ENCODE results near the gene DCXR.

The DCXR gene

GRCh38 chr17:82031885-82032627 lies 5.4 kb downstream of the DCXR start:
- peaks cover 0 to 7% (median 0%) of the 10 kb centered on the region in 5 donors for H3K27me3 ChIP-seq (ENCODE audit: control insufficient read depth in 5 of 5, insufficient read depth in 4 of 5, low read length in 5 of 5)
- H3K9me3 ChIP-seq (ENCODE audit: control insufficient read depth in 5 of 5, low read length in 5 of 5), result no peaks in the 10 kb centered on the region
- peaks cover 2 to 48% (median 39%) of the 10 kb centered on the region in 5 donors for H3K4me1 ChIP-seq (ENCODE audit: control insufficient read depth in 5 of 5, insufficient read depth in 5 of 5, low read length in 5 of 5)
- peaks cover 0 to 4% (median 2%) of the 10 kb centered on the region in 5 donors for H3K36me3 ChIP-seq (ENCODE audit: control insufficient read depth in 5 of 5, insufficient read depth in 5 of 5, low read length in 5 of 5)
- peak overlapping the region in 2 of 5 donors; percentile 40 to 51 for H3K4me3 ChIP-seq (ENCODE audit: low read depth in 1 of 5, low read length in 5 of 5)
- H3K9ac ChIP-seq (ENCODE audit: low read length in 5 of 5), result peak overlapping the region in 1 of 5 donors; percentile 52
- H3K27ac ChIP-seq (ENCODE audit: low read depth, low read length), result no peak overlapping the region

DNA sequence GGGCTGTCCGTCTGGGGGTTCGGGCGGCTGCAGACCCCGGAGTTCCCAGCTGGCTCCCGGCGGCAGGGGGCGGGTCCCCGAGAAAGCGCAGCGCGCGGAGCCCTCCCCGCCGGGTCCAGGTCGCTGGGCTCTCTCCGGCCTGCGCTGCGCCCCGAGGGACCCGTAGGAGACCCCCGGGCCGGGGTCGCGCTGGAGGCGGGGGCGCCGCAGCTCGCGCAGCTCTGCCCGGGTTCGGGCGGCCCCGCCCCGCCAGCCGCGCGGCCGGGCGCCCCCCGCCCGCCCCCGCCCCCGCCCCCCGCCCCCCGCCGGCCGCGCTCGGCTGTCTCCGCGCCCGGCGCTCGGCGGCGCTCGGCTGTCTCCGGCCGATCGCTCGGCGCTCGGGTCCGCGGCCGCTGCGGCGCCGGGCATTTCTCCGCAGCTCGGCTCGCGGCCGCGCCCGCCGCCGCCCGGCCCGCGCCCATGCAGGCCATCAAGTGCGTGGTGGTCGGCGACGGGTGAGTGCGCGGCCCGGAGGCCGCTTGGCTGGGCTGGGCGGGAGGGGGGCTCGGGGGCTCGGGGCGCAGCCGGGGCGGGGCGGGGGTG lies 6.1 kb downstream of the DCXR start, which contains the start of gene RAC3:
RAC3 (plus strand) TSS at position 376 of the 582 bp plus-strand sequence; CDS start at position 460, 84 bp downstream.
- H3K9me3 ChIP-seq (ENCODE audit: control insufficient read depth in 5 of 5, low read length in 5 of 5), result no peaks in the 10 kb centered on the region
- H3K4me1 ChIP-seq (ENCODE audit: control insufficient read depth in 5 of 5, insufficient read depth in 5 of 5, low read length in 5 of 5), result peaks cover 0 to 41% (median 33%) of the 10 kb centered on the region in 5 donors
- H3K27me3 ChIP-seq (ENCODE audit: control insufficient read depth in 5 of 5, insufficient read depth in 4 of 5, low read length in 5 of 5), result peaks cover 0 to 7% (median 0%) of the 10 kb centered on the region in 5 donors
- H3K27ac ChIP-seq (ENCODE audit: low read depth, low read length), result no peak within 1 kb of the TSS
- H3K9ac ChIP-seq (ENCODE audit: low read length in 5 of 5), result peak within 1 kb of the TSS in 2 of 5 donors; percentile 46 to 56
- peaks cover 0 to 7% (median 3%) of the 10 kb centered on the region in 5 donors for H3K36me3 ChIP-seq (ENCODE audit: control insufficient read depth in 5 of 5, insufficient read depth in 5 of 5, low read length in 5 of 5)
- H3K4me3 ChIP-seq (ENCODE audit: low read depth in 1 of 5, low read length in 5 of 5), result peak within 1 kb of the TSS in 4 of 5 donors; percentile 55 to 70 (median 63)

GRCh38 chr17:82030470-82031302 lies 6.8 kb downstream of the DCXR start:
- Histone ChIP-seq H3K4me3 (ENCODE audit: low read depth in 1 of 5, low read length in 5 of 5) (peak overlapping the region in 4 of 5 donors; percentile 55 to 70 (median 63)), H3K27me3 (ENCODE audit: control insufficient read depth in 5 of 5, insufficient read depth in 4 of 5, low read length in 5 of 5) (peaks cover 0 to 7% (median 0%) of the 10 kb centered on the region in 5 donors), H3K27ac (ENCODE audit: low read depth, low read length) (no peak overlapping the region), H3K9ac (ENCODE audit: low read length in 5 of 5) (peak overlapping the region in 2 of 5 donors; percentile 46 to 56), H3K9me3 (ENCODE audit: control insufficient read depth in 5 of 5, low read length in 5 of 5) (no peaks in the 10 kb centered on the region), H3K4me1 (ENCODE audit: control insufficient read depth in 5 of 5, insufficient read depth in 5 of 5, low read length in 5 of 5) (peaks cover 0 to 34% (median 26%) of the 10 kb centered on the region in 5 donors), H3K36me3 (ENCODE audit: control insufficient read depth in 5 of 5, insufficient read depth in 5 of 5, low read length in 5 of 5) (peaks cover 0 to 7% (median 3%) of the 10 kb centered on the region in 5 donors)

DNA sequence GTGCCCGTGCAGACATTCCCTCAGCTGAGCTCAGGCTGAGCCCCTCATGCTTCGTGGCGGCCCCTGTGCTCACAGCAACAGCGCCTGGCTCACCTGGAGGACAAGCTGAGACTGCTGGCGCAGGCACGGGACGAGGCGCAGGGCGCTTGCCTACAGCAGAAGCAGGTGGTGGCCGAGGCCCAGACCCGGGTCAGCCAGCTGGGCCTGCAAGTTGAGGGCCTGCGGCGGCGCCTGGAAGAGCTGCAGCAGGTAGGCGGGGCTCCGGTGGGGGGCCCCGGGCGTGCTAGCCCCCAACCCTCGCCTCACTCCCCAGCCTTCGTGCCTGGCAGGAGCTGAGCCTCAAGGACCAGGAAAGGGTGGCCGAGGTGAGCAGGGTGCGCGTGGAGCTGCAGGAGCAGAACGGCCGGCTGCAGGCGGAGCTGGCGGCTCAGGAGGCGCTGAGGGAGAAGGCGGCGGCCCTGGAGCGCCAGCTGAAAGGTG lies 7.5 kb downstream of the DCXR start:
- Histone ChIP-seq H3K9me3 (ENCODE audit: control insufficient read depth in 5 of 5, low read length in 5 of 5) (no peaks in the 10 kb centered on the region), H3K4me3 (ENCODE audit: low read depth in 1 of 5, low read length in 5 of 5) (peak overlapping the region in 3 of 5 donors; percentile 59 to 70 (median 67)), H3K9ac (ENCODE audit: low read length in 5 of 5) (no peak overlapping the region), H3K27ac (ENCODE audit: low read depth, low read length) (no peak overlapping the region), H3K27me3 (ENCODE audit: control insufficient read depth in 5 of 5, insufficient read depth in 4 of 5, low read length in 5 of 5) (peaks cover 0 to 7% (median 0%) of the 10 kb centered on the region in 5 donors), H3K4me1 (ENCODE audit: control insufficient read depth in 5 of 5, insufficient read depth in 5 of 5, low read length in 5 of 5) (peaks cover 0 to 31% (median 24%) of the 10 kb centered on the region in 5 donors), H3K36me3 (ENCODE audit: control insufficient read depth in 5 of 5, insufficient read depth in 5 of 5, low read length in 5 of 5) (peaks cover 0 to 7% (median 0%) of the 10 kb centered on the region in 5 donors)

- Histone ChIP-seq H3K9ac (ENCODE audit: low read length in 5 of 5) (no peak overlapping the region), H3K4me3 (ENCODE audit: low read depth in 1 of 5, low read length in 5 of 5) (no peak overlapping the region), H3K4me1 (ENCODE audit: control insufficient read depth in 5 of 5, insufficient read depth in 5 of 5, low read length in 5 of 5) (peaks cover 0 to 31% (median 25%) of the 10 kb centered on the region in 5 donors), H3K36me3 (ENCODE audit: control insufficient read depth in 5 of 5, insufficient read depth in 5 of 5, low read length in 5 of 5) (peaks cover 0 to 7% (median 0%) of the 10 kb centered on the region in 5 donors), H3K9me3 (ENCODE audit: control insufficient read depth in 5 of 5, low read length in 5 of 5) (no peaks in the 10 kb centered on the region), H3K27ac (ENCODE audit: low read depth, low read length) (no peak overlapping the region), H3K27me3 (ENCODE audit: control insufficient read depth in 5 of 5, insufficient read depth in 4 of 5, low read length in 5 of 5) (peaks cover 0 to 7% (median 0%) of the 10 kb centered on the region in 5 donors)
Measured at GRCh38 chr17:82029391-82029790, 8.1 kb downstream of the DCXR start.

DNA sequence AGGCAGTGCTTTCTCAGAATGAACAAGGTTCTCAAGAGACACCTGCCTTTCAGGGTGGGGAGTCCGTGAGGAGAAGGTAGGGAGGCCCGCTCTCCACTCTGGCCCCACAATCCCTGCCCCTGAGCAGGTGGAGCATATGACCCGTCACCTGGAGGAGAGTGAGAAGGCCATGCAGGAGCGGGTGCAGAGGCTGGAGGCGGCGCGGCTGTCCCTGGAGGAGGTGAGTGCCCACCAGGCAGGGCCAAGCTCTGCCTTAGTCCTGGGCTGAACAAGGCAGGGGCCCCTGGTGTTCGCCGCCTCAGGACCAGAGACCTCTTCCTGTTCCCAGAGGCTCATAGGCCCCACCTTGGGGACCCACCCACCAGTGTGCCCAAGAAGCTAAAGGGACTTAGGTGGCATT lies 8.5 kb downstream of the DCXR start:
- Histone ChIP-seq H3K36me3 (ENCODE audit: control insufficient read depth in 5 of 5, insufficient read depth in 5 of 5, low read length in 5 of 5) (peaks cover 0 to 7% (median 0%) of the 10 kb centered on the region in 5 donors), H3K27ac (ENCODE audit: low read depth, low read length) (no peak overlapping the region), H3K27me3 (ENCODE audit: control insufficient read depth in 5 of 5, insufficient read depth in 4 of 5, low read length in 5 of 5) (peaks cover 0 to 7% (median 0%) of the 10 kb centered on the region in 5 donors), H3K9ac (ENCODE audit: low read length in 5 of 5) (no peak overlapping the region), H3K9me3 (ENCODE audit: control insufficient read depth in 5 of 5, low read length in 5 of 5) (no peaks in the 10 kb centered on the region), H3K4me3 (ENCODE audit: low read depth in 1 of 5, low read length in 5 of 5) (no peak overlapping the region), H3K4me1 (ENCODE audit: control insufficient read depth in 5 of 5, insufficient read depth in 5 of 5, low read length in 5 of 5) (peaks cover 0 to 32% (median 29%) of the 10 kb centered on the region in 5 donors)

- Histone ChIP-seq H3K9me3 (ENCODE audit: control insufficient read depth in 5 of 5, low read length in 5 of 5) (no peaks in the 10 kb centered on the region), H3K4me3 (ENCODE audit: low read depth in 1 of 5, low read length in 5 of 5) (no peak overlapping the region), H3K4me1 (ENCODE audit: control insufficient read depth in 5 of 5, insufficient read depth in 5 of 5, low read length in 5 of 5) (peaks cover 0 to 39% (median 36%) of the 10 kb centered on the region in 5 donors), H3K27ac (ENCODE audit: low read depth, low read length) (no peak overlapping the region), H3K36me3 (ENCODE audit: control insufficient read depth in 5 of 5, insufficient read depth in 5 of 5, low read length in 5 of 5) (peaks cover 0 to 7% (median 0%) of the 10 kb centered on the region in 5 donors), H3K9ac (ENCODE audit: low read length in 5 of 5) (no peak overlapping the region), H3K27me3 (ENCODE audit: control insufficient read depth in 5 of 5, insufficient read depth in 4 of 5, low read length in 5 of 5) (peaks cover 0 to 7% (median 0%) of the 10 kb centered on the region in 5 donors)
Measured at GRCh38 chr17:82028246-82028645, 9.3 kb downstream of the DCXR start.

- Histone ChIP-seq H3K36me3 (ENCODE audit: control insufficient read depth in 5 of 5, insufficient read depth in 5 of 5, low read length in 5 of 5) (peaks cover 0 to 7% (median 0%) of the 10 kb centered on the region in 5 donors), H3K27me3 (ENCODE audit: control insufficient read depth in 5 of 5, insufficient read depth in 4 of 5, low read length in 5 of 5) (no peaks in the 10 kb centered on the region), H3K4me1 (ENCODE audit: control insufficient read depth in 5 of 5, insufficient read depth in 5 of 5, low read length in 5 of 5) (peaks cover 3 to 38% (median 38%) of the 10 kb centered on the region in 5 donors)
Measured at GRCh38 chr17:82025401-82026107, 11.9 kb downstream of the DCXR start.

DNA sequence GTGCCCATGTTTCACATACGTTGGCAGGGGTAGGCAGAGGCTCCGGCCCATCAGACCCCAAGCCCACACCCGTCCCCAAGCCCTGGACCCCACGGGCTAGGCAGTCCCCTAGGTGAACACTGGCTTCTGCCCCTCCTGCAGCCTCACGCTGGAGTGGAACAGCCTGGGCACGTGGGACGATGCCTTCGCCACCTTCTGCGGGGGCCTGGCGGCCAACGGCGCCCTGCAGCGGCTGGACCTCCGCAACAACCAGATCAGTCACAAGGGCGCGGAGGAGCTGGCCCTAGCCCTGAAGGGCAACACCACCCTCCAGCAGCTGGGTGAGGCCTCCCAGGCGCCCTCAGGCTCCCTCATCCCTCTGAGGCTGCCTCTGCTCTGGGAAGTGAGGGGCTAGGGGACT lies 12.6 kb downstream of the DCXR start:
- Histone ChIP-seq H3K36me3 (ENCODE audit: control insufficient read depth in 5 of 5, insufficient read depth in 5 of 5, low read length in 5 of 5) (peaks cover 0 to 7% (median 0%) of the 10 kb centered on the region in 5 donors), H3K4me1 (ENCODE audit: control insufficient read depth in 5 of 5, insufficient read depth in 5 of 5, low read length in 5 of 5) (peaks cover 3 to 36% (median 32%) of the 10 kb centered on the region in 5 donors), H3K4me3 (ENCODE audit: low read depth in 1 of 5, low read length in 5 of 5) (no peak overlapping the region), H3K27ac (ENCODE audit: low read depth, low read length) (no peak overlapping the region), H3K9me3 (ENCODE audit: control insufficient read depth in 5 of 5, low read length in 5 of 5) (no peaks in the 10 kb centered on the region), H3K27me3 (ENCODE audit: control insufficient read depth in 5 of 5, insufficient read depth in 4 of 5, low read length in 5 of 5) (no peaks in the 10 kb centered on the region), H3K9ac (ENCODE audit: low read length in 5 of 5) (no peak overlapping the region)

More at GRCh38 chr17:82025401-82026107, 11.9 kb downstream of the DCXR start:
- Histone ChIP-seq H3K27ac (ENCODE audit: low read depth, low read length) (no peak overlapping the region), H3K4me3 (ENCODE audit: low read depth in 1 of 5, low read length in 5 of 5) (no peak overlapping the region), H3K9ac (ENCODE audit: low read length in 5 of 5) (no peak overlapping the region), H3K9me3 (ENCODE audit: control insufficient read depth in 5 of 5, low read length in 5 of 5) (no peaks in the 10 kb centered on the region)
